Measurements from ENCODE around the gene TTLL5.

TTLL5 gene

DNA sequence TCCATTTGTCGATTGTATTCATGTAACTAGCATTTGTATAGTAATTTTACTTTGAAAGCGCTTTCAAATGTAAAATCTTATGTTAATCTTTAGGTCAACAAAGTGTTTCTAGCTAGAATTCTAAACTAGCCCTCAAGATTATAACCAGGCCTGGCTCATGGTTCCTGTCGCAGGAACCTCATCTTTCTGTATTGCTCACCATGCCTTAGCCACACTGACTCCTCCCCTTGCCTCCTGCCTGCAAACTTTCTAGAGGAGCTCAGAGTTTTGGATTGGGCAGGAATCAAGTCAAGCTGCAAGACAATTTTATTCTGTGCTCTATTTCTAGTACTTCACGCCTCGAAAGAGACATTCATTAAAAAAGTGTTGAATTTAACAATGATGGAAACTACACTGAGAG lies 220.9 kb downstream of the TTLL5 start:
- no peak for DNase-seq (ENCODE audit: low read depth)
- TF ChIP-seq, protein P1, sequence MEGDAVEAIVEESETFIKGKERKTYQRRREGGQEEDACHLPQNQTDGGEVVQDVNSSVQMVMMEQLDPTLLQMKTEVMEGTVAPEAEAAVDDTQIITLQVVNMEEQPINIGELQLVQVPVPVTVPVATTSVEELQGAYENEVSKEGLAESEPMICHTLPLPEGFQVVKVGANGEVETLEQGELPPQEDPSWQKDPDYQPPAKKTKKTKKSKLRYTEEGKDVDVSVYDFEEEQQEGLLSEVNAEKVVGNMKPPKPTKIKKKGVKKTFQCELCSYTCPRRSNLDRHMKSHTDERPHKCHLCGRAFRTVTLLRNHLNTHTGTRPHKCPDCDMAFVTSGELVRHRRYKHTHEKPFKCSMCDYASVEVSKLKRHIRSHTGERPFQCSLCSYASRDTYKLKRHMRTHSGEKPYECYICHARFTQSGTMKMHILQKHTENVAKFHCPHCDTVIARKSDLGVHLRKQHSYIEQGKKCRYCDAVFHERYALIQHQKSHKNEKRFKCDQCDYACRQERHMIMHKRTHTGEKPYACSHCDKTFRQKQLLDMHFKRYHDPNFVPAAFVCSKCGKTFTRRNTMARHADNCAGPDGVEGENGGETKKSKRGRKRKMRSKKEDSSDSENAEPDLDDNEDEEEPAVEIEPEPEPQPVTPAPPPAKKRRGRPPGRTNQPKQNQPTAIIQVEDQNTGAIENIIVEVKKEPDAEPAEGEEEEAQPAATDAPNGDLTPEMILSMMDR (IDR thresholded peaks at IDR 0.05; ENCODE audit: insufficient read depth, low read depth, low read length, missing control alignments), result no peak

DNA sequence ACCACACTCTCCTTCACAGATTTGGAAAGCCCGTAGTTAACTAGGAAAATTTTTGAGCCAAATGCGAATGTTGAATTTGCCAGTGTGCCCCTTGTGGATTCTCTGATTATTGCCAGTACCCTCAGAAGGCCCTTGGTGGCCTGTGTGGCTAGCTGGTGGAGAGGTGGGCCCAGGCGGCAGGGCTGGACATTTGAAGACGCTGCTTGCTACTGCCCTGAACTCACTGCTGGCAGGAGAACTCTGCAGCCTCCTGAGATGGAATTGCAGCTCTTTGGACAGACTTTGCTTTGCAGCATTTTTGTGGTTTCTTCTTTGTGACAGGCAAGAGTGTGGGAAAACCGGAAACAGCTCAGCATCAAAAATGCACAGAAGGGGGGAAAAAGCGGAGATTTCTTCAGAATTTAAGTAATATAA lies 223.2 kb downstream of the TTLL5 start:
- H3K4me3 ChIP-seq (ENCODE audit: low read length), result no peak overlapping the region
- peak; percentile 43 for DNase-seq (ENCODE audit: low read depth)
- TF ChIP-seq, protein P1 (IDR thresholded peaks at IDR 0.05; ENCODE audit: insufficient read depth, low read depth, low read length, missing control alignments), result peak; percentile 29

More for the DNA sequence above, 220.9 kb downstream of the TTLL5 start:
- H3K4me3 ChIP-seq (ENCODE audit: low read length), result no peak overlapping the region

DNA sequence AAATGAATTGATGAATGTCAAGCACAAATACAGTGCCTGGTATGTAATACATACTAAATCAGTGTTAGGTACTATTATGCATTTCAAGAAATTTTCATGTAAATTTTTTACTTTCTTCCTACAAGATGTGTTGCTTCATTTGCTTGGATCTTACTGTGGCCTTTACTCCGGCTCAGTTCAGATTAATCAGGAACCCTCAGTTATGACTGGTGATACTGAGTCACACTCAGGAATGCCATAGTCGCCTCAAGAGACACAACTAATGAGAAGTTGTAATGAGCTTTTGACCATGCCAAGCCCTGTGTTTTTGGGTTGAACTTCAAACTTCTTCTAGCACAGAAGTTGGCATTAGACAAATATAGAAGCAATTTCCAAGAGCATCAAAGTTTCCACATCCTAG lies 224.8 kb downstream of the TTLL5 start:
- H3K4me3 ChIP-seq (ENCODE audit: low read length), result no peak overlapping the region
- peak; percentile 76 for DNase-seq (ENCODE audit: low read depth)
- TF ChIP-seq, protein P1 (IDR thresholded peaks at IDR 0.05; ENCODE audit: insufficient read depth, low read depth, low read length, missing control alignments), result no peak

- DNase-seq (ENCODE audit: low read depth), result peak; percentile 54
- H3K4me3 ChIP-seq (ENCODE audit: low read length), result no peak overlapping the region
- TF ChIP-seq, protein P1 (IDR thresholded peaks at IDR 0.05; ENCODE audit: insufficient read depth, low read depth, low read length, missing control alignments), result no peak
Measured at GRCh38 chr14:75886636-75887348, 225.7 kb downstream of the TTLL5 start.

DNA sequence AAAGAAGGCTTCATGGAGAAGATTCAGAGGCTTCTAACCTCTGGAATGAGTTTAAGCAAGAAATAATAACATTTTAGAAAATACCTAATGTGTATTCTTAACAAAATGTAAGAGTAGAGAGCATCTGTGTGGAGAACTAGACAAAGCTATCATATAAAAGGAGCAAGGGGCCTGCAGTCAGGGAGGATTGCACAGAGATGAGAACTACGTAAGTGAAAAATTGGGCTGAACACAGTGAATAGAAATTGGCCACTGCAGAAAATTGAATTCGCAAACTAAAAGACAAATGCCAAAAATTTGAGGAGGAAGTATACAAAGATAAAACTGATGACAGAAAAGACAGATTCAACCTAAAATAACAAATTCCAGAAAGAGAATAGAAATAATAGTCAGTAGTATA lies 227.9 kb downstream of the TTLL5 start:
- TF ChIP-seq, protein P1 (IDR thresholded peaks at IDR 0.05; ENCODE audit: insufficient read depth, low read depth, low read length, missing control alignments), result no peak
- DNase-seq (ENCODE audit: low read depth), result no peak

DNA sequence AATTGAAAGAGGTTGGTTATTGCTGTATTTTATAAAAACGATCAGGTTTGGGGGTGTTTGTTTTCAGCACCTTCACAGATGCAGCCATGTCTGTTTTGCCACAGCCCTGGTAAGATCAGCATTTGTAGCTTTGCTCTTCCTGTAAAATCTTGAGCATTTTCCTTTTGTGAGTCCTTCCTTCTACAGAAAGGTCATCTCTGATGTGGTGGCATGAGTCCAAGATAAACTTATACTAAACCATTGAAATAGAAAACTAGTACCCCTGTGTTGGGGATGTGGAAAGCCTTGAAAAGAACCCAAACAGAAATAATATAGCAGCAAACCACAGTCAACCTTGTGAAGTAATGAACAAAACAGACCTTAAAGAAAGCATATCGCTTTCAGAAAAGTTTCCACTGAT lies 235.3 kb downstream of the TTLL5 start:
- no peak for DNase-seq (ENCODE audit: low read depth)
- H3K4me3 ChIP-seq (ENCODE audit: low read length), result no peak overlapping the region
- TF ChIP-seq, protein P1 (IDR thresholded peaks at IDR 0.05; ENCODE audit: insufficient read depth, low read depth, low read length, missing control alignments), result no peak

More for the DNA sequence above, 227.9 kb downstream of the TTLL5 start:
- no peak overlapping the region for H3K4me3 ChIP-seq (ENCODE audit: low read length)

- DNase-seq (ENCODE audit: low read depth), result no peak
- no peak overlapping the region for H3K4me3 ChIP-seq (ENCODE audit: low read length)
- TF ChIP-seq, protein P1 (IDR thresholded peaks at IDR 0.05; ENCODE audit: insufficient read depth, low read depth, low read length, missing control alignments), result no peak
Measured at GRCh38 chr14:75904311-75904710, 243.3 kb downstream of the TTLL5 start.
